Thyroid gland (tissue), 4 donors: ENCODE measurements around the gene SV2A.

Experiments used
- CTCF ChIP-seq, 6 experiments: fragments of 200-600 bp in 3 of 6; fragments of 450-650 bp in 3 of 6; sonication (generic) in 3 of 6; IDR thresholded peaks; one replicate each; pipeline ENCODE4 v1.5.1; 2016 to 2019; ENCODE audit warnings: antibody characterized with exemption in 6 of 6, mild to moderate bottlenecking in 2 of 6, inconsistent platforms in 1 of 6, moderate library complexity in 1 of 6
- POLR2A ChIP-seq, 2 donors: fragments of 450-650 bp; IDR thresholded peaks; one replicate each; pipeline ENCODE4 v1.6.1; 2017; ENCODE audit warnings: antibody characterized with exemption in 2 of 2, mild to moderate bottlenecking in 2 of 2, moderate library complexity in 1 of 2

GRCh38 chr1:149933208-149933607 lies 15.6 kb upstream of the SV2A start:
- TF ChIP-seq CTCF (IDR thresholded peaks at IDR 0.05) (no peak), POLR2A (IDR thresholded peaks at IDR 0.05) (no peak)
